AG04449 (cell line): ENCODE data around the gene TMEM87A.

Experiments
- CTCF ChIA-PET: fragments of 350-600 bp; formaldehyde crosslinking; extraction: SDS; loops from one replicate; lab custom pipeline; 2021; ENCODE audit warnings: antibody characterized with exemption; lab: Yijun Ruan, JAX
- POLR2A ChIA-PET: fragments of 400-600, 350-600 bp; formaldehyde crosslinking; extraction: SDS; loops from one replicate; lab custom pipeline; 2020; ENCODE audit warnings: antibody characterized with exemption, inconsistent platforms; lab: Yijun Ruan, JAX
- DNase-seq: peaks from one replicate; pipeline ENCODE4 v3.0.0-alpha.2; 2010; ENCODE audit warnings: low read depth, low spot score
- H3K4me3 ChIP-seq: 2 replicates; pipeline ENCODE4 v1.5.1; 2011; ENCODE audit warnings: low read depth, mild to moderate bottlenecking, control low read depth, low read length
- CTCF ChIP-seq: IDR thresholded peaks from one replicate; pipeline ENCODE4 v1.5.1; 2011; ENCODE audit warnings: mild to moderate bottlenecking, moderate library complexity, low read length, control low read depth, inconsistent platforms; ENCODE audit not compliant: insufficient read depth; ENCODE audit errors: missing control alignments

The TMEM87A gene

GRCh38 chr15:42194513-42194912 is 78.7 kb downstream of the TMEM87A start:
- POLR2A ChIA-PET, result no interaction called here
- no peak for TF ChIP-seq CTCF

DNA sequence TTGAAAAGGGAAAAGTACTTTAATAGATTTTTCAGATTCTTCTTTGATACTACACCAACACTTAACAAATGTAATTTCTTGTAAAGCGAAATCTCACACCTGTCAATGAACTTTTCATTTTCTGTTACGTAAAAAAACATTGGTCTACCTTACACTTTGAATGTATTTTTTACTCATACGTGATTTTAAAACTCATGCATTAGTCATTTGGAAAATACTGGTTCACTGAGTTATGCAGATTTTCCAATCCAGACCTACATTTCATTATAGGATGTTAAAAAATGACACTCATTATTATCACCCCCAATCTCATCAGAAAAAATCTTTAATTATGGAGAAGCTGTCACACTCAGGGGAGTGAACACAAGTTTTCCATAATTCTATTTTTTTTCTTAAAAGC is 79.8 kb downstream of the TMEM87A start:
- DNase-seq, result no peak
- ChIA-PET CTCF (interaction anchor here (0.6 to 1.3 kb wide), 4 partner anchors 9 to 192 kb away, joined by 3 to 6 read pairs (median 4); no protein-coding TSS in a partner anchor), POLR2A (no interaction called here)
- no peak overlapping the region for H3K4me3 ChIP-seq
- no peak for TF ChIP-seq CTCF

More at GRCh38 chr15:42194513-42194912, 78.7 kb downstream of the TMEM87A start:
- CTCF ChIA-PET, result interaction anchor here (1.2 to 1.3 kb wide), 2 partner anchors 189 to 191 kb away, joined by 4 to 6 read pairs; no protein-coding TSS in a partner anchor
- H3K4me3 ChIP-seq, result no peak overlapping the region
- no peak for DNase-seq

DNA sequence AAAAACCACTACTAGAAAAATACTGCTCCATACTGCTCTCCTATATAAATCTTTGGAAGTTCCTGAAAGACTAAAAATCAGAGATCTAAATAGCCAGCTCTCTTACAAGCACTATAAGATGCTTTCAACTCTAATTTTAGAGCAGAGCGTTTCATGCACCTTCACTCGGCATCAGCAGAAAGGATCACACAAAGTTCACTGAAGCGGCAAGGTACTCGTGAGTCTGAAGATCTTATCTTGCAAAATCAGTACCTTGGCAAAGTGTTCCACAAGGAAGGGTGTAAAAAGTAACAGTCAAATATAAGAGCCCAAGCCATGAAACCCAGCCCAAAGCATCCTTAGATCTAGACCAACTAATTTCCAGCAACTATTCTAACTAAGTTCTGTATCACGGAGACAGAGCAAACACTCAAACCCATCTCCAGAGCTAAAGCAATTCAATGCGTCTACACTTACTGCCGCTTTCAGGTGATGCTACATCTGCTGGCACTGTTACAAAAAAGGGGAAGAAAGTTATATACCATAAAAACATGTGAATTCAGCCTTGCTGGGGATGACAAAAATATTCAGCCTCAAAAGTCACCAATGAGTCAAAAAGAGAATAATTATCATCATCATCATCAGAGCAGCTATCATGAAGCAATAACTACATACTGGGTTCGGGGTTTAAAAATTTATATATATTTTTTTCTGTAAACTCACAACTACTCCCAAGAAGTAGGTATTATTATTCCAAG is 81.5 kb downstream of the TMEM87A start:
- no peak for DNase-seq
- ChIA-PET CTCF (interaction anchor here (1.2 kb wide), 1 partner anchor 9 kb away, joined by 4 read pairs; no protein-coding TSS in a partner anchor), POLR2A (interaction anchor here (0.6 kb wide), 1 partner anchor 128 kb away, joined by 4 read pairs; no protein-coding TSS in a partner anchor)
- TF ChIP-seq CTCF, result no peak
- no peak overlapping the region for H3K4me3 ChIP-seq

DNA sequence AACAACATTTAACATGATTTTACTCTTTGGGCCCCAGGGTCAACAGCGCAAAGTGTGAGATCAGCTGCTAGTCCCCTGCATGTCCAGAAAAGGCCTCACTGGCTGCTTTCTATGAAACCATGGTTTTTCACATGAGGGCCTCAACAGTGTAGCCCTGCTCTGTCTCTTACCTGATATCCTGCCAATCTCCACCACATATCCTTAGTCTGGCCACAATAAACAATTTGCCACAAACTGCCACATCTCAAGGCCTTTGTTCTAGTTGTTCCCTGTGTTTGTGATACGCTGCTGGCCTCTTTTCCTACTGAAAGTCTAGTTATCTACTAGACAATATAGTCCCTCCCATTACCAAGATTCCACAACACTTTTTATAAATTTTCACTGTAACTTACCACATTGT is 82.9 kb downstream of the TMEM87A start:
- H3K4me3 ChIP-seq, result no peak overlapping the region
- ChIA-PET POLR2A (no interaction called here), CTCF (no interaction called here)
- TF ChIP-seq CTCF, result no peak
- no peak for DNase-seq

GRCh38 chr15:42185801-42186200 is 87.4 kb downstream of the TMEM87A start:
- no peak overlapping the region for H3K4me3 ChIP-seq
- CTCF ChIA-PET, result interaction anchor here (1.0 kb wide), 1 partner anchor 202 kb away, joined by 3 read pairs; no protein-coding TSS in a partner anchor
- TF ChIP-seq CTCF, result no peak
- POLR2A ChIA-PET, result no interaction called here
- no peak for DNase-seq

DNA sequence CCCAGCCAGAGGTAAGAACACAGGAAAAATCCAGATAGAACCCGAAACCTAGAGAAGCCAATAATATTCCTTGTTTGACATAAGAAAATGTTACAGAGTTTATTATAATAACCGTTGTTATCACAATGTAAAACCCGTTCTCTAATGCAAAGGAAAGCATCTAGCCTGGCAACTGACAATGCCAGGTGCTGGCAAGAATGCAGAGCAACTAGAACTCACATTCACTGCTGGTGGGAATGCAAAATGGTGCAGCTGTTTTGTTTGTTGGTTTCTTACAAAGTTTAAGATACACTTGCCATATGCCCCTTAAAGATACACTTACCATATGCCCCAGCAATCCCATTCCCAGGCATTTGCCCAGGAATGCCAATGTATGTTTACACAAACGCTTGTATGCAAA is 88.5 kb downstream of the TMEM87A start:
- DNase-seq, result no peak
- ChIA-PET CTCF (no interaction called here), POLR2A (no interaction called here)
- TF ChIP-seq CTCF, result no peak
- no peak overlapping the region for H3K4me3 ChIP-seq
